ENCODE measurements around the gene NFIX.

DNA sequence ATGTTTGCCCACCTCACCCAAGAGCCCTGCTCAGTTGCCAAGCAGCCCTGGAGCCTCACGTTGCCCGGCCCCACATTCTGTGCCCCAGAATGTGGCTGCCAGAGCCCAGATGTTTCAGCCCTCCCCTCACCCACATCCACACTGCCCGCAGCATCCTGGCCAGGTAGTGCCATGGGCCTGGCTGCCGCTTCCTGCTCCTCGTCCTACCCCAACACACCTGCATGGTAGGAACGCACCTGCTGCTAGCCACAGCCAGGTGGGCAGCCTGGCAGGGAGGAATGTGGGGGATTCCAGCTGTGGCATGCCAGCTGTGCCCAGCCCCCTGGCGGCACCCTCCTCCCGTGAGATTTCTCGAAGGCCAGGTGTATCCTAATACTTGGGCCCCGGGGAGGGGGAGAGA lies 7.5 kb upstream of the NFIX start:
- TF ChIP-seq, protein P1, sequence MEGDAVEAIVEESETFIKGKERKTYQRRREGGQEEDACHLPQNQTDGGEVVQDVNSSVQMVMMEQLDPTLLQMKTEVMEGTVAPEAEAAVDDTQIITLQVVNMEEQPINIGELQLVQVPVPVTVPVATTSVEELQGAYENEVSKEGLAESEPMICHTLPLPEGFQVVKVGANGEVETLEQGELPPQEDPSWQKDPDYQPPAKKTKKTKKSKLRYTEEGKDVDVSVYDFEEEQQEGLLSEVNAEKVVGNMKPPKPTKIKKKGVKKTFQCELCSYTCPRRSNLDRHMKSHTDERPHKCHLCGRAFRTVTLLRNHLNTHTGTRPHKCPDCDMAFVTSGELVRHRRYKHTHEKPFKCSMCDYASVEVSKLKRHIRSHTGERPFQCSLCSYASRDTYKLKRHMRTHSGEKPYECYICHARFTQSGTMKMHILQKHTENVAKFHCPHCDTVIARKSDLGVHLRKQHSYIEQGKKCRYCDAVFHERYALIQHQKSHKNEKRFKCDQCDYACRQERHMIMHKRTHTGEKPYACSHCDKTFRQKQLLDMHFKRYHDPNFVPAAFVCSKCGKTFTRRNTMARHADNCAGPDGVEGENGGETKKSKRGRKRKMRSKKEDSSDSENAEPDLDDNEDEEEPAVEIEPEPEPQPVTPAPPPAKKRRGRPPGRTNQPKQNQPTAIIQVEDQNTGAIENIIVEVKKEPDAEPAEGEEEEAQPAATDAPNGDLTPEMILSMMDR (conservative IDR thresholded peaks at IDR 0.05) = no peak
- no peak for TF ChIP-seq ZFX (IDR thresholded peaks at IDR 0.05)

Data from C4-2B (cell line).